Measurements from ENCODE around the gene DUS4L.

- TF ChIP-seq CTCF (IDR thresholded peaks at IDR 0.05) (no peak), POLR2A (IDR thresholded peaks at IDR 0.05) (no peak)
Measured at GRCh38 chr7:107527196-107527595, 36.6 kb upstream of the DUS4L start.
